Type B pancreatic cell (in vitro differentiated cells): ENCODE measurements around the gene COL2A1. TPM values are rescaled to one million over a fixed set of nuclear protein-coding genes. Genes with fewer than 3 reads are reported as not detected.

Source experiments
- DNase-seq: peaks from one replicate; pipeline ENCODE4 v3.0.0; 2021; ENCODE audit warnings: mixed read lengths; ENCODE audit not compliant: unreplicated experiment; ENCODE audit errors: extremely low spot score
- H3K27ac Mint-ChIP-seq: 2 replicates; pipeline ENCODE4 v1.8.0; 2021; ENCODE audit warnings: mild to moderate bottlenecking, mixed read lengths
- H3K27me3 Mint-ChIP-seq: 2 replicates; pipeline ENCODE4 v1.8.0; 2021; ENCODE audit warnings: mixed read lengths
- H3K36me3 Mint-ChIP-seq: 2 replicates; pipeline ENCODE4 v1.8.0; 2021; ENCODE audit warnings: mixed read lengths
- H3K4me1 Mint-ChIP-seq: one replicate; pipeline ENCODE4 v1.8.0; 2021; ENCODE audit warnings: mixed read lengths; ENCODE audit not compliant: unreplicated experiment
- H3K4me3 Mint-ChIP-seq: 2 replicates; pipeline ENCODE4 v1.8.0; 2021; ENCODE audit warnings: mild to moderate bottlenecking, mixed read lengths
- H3K9me3 Mint-ChIP-seq: 2 replicates; pipeline ENCODE4 v1.8.0; 2021; ENCODE audit warnings: mixed read lengths
- CTCF ChIP-seq: fragments of 200-600 bp; sonication (generic); conservative IDR thresholded peaks from 2 replicates; pipeline ENCODE4 v1.5.0; 2021; ENCODE audit warnings: antibody characterized with exemption, mild to moderate bottlenecking
- long read RNA-seq: library from polyadenylated mRNA; unstranded; transcript quantifications from one replicate; pipeline ENCODE4 v2.0.0, GENCODE V29; 2020
- total RNA-seq: library from RNA; stranded (reverse); gene quantifications from 2 replicates; pipeline ENCODE4 v1.2.1, GENCODE V29; 2021; ENCODE audit warnings: low replicate concordance

The COL2A1 gene
- total RNA-seq = 195 and 227 TPM in 2 replicates
- long read RNA-seq, partial matches to known transcripts = 10 of 18 reads
- long read RNA-seq, other reads (novel, unspliced or antisense) = 5 of 18 reads

DNA sequence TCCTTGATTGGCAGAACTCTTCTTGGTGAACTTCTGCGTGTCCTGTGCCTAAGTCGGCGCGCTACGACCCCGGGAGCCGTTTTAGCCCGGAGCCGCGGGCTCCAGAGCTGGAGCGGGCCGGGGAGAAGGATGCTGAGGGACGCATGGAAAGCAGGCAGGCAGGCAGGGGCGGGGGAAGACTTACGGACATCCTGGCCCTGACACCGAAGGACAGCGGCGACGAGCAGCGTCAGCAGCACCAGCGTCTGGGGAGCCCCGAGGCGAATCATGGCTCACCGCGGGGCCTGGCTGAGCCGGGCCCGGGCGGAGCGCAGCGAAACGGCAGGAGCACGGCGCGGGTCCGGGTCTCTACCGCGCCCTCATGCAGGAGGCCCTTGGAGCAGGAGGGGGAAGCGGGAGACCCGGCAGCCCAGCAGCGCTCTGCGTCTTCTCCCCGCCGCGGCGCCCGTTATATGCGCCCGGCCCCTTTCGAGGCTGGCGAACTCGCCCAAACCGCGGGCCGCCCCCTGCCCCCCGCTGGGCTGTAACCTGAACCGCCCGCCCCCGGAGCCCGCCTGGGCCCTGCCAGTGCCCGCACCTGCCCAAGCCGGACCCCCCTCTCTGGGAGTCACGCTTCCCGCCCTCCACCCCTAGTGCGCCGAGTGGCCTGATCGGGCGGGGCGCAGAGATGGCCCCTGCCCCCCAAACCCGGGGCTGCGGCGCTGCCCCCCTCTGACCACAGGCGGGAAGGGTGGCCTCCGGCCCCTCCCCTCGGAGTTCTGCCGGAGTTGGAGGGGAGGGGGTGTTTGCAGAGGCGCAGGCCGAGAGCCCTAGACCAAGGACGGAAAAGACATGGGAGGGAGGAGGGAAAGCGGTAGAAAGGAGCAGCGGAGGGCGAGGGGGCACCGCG lies at the start of gene COL2A1:
COL2A1 (minus strand) TSS at position 424 of the 889 bp plus-strand sequence; CDS start at position 269, 155 bp downstream.
- H3K27me3 Mint-ChIP-seq = peaks cover 73% of the 10 kb centered on the region
- TF ChIP-seq CTCF = no peak
- H3K4me1 Mint-ChIP-seq = peaks cover 25% of the 10 kb centered on the region
- H3K9me3 Mint-ChIP-seq = no peaks in the 10 kb centered on the region
- peak within 1 kb of the TSS; percentile 97 for H3K4me3 Mint-ChIP-seq
- H3K27ac Mint-ChIP-seq = peak within 1 kb of the TSS; percentile 94
- H3K36me3 Mint-ChIP-seq = no peaks in the 10 kb centered on the region
- DNase-seq = peak; percentile 84

DNA sequence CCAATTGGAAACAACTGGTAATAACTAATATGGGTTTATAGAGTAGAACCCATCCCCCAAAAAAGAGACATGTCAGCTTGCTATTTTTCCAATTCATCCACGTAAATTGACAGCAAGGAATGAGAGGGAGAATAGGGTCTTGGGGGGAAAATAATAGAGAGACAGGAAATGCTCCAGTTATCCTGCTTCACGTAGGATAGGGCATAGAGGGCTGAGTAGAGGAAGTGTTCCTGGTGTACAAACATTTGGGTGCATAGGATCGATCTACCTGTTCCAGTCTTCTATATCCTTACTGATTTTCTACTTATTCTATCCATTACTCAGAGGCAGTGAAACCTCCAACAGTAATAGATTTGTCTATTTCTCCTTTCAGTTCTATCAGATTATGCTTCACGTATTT lies 49.6 kb upstream of the COL2A1 start:
- Mint-ChIP-seq H3K9me3 (peaks cover 6% of the 10 kb centered on the region), H3K27ac (no peak overlapping the region), H3K27me3 (no peaks in the 10 kb centered on the region), H3K4me3 (no peak overlapping the region), H3K36me3 (peaks cover 16% of the 10 kb centered on the region), H3K4me1 (no peaks in the 10 kb centered on the region)
- no peak for DNase-seq
- TF ChIP-seq CTCF = no peak

DNA sequence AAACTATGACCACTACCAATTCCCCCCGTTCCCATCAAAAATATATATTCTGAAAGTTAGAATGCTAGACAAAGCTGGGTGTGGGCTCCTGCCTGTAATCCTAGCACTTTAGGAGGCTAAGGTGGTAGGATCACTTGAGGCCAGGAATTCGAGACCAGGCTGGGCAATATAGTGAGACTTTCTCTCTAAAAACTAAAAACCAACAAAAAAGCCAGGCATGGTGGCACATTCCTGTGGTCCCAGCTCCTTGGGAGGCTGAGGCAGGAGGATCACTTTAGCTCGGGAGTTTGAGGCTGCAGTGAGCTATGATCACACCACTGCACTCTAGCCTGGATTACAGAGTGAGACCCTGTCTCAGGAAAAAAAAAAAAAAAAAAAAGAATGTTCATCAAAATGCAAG lies 48.8 kb upstream of the COL2A1 start:
- Mint-ChIP-seq H3K4me3 (no peak overlapping the region), H3K27me3 (no peaks in the 10 kb centered on the region), H3K4me1 (no peaks in the 10 kb centered on the region), H3K27ac (no peak overlapping the region), H3K36me3 (peaks cover 16% of the 10 kb centered on the region), H3K9me3 (no peaks in the 10 kb centered on the region)
- DNase-seq = no peak
- no peak for TF ChIP-seq CTCF

- H3K9me3 Mint-ChIP-seq = no peaks in the 10 kb centered on the region
- DNase-seq = no peak
- no peak for TF ChIP-seq CTCF
- H3K4me3 Mint-ChIP-seq = no peak overlapping the region
- no peaks in the 10 kb centered on the region for H3K4me1 Mint-ChIP-seq
- H3K36me3 Mint-ChIP-seq = peaks cover 18% of the 10 kb centered on the region
- H3K27ac Mint-ChIP-seq = no peak overlapping the region
- no peaks in the 10 kb centered on the region for H3K27me3 Mint-ChIP-seq
These were observed 47.4 kb upstream of the COL2A1 start for GRCh38 chr12:48051681-48052080.

DNA sequence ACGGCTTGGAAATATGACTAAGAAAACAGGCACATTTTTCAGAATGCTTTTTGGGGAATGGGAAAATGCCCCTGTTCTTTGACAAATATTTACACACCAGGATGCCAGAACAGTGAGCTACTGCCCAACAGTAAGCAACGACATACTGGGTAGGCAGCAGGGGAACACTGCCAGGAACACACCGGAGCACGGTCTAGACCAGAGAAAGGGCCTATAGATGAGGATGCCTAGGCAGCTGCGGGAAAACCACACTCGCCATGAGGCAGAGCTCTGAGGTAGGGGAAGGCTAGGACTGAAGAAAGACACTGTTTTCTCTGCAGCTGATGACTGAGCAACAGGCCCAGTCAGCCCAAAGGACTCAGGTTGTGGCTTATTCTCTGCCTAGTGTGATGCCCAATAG lies 45.9 kb upstream of the COL2A1 start:
- Mint-ChIP-seq H3K9me3 (no peaks in the 10 kb centered on the region), H3K27me3 (no peaks in the 10 kb centered on the region), H3K27ac (no peak overlapping the region)

More for the DNA sequence above, 45.9 kb upstream of the COL2A1 start:
- DNase-seq = no peak
- no peaks in the 10 kb centered on the region for H3K4me1 Mint-ChIP-seq
- no peak overlapping the region for H3K4me3 Mint-ChIP-seq
- H3K36me3 Mint-ChIP-seq = peaks cover 33% of the 10 kb centered on the region
- TF ChIP-seq CTCF = no peak
